Dedifferentiated amniotic fluid mesenchymal stem cell (primary cell): ENCODE measurements around the gene IGFBP3.

ENCODE experiments used
- DNase-seq: peaks from one replicate; pipeline ENCODE4 v3.0.0-alpha.2; 2016; ENCODE audit errors: extremely low spot score

The IGFBP3 gene

GRCh38 chr7:45922810-45923209 lies 1.7 kb upstream of the IGFBP3 start:
- no peak for DNase-seq

GRCh38 chr7:45921699-45922519 lies 837 bp upstream of the IGFBP3 start:
- peak; percentile 65 for DNase-seq

- no peak for DNase-seq
These were observed 268 bp upstream of the IGFBP3 start for GRCh38 chr7:45921381-45921698.

- DNase-seq: no peak
These were observed 1.0 kb downstream of the IGFBP3 start for GRCh38 chr7:45919993-45920459.

- DNase-seq: no peak
These were observed 1.8 kb downstream of the IGFBP3 start for GRCh38 chr7:45919231-45919784.

- DNase-seq: no peak
These were observed 2.5 kb downstream of the IGFBP3 start for GRCh38 chr7:45918556-45918955.

GRCh38 chr7:45917658-45918057 lies 3.4 kb downstream of the IGFBP3 start:
- peak; percentile 70 for DNase-seq

GRCh38 chr7:45917064-45917463 lies 4.0 kb downstream of the IGFBP3 start:
- no peak for DNase-seq

GRCh38 chr7:45915606-45916005 lies 5.5 kb downstream of the IGFBP3 start:
- no peak for DNase-seq

GRCh38 chr7:45914911-45915310 lies 6.2 kb downstream of the IGFBP3 start:
- no peak for DNase-seq

- DNase-seq: no peak
These were observed 8.1 kb downstream of the IGFBP3 start for GRCh38 chr7:45912972-45913371.

GRCh38 chr7:45911311-45911710 lies 9.8 kb downstream of the IGFBP3 start:
- DNase-seq: no peak

GRCh38 chr7:45910855-45911254 lies 10.2 kb downstream of the IGFBP3 start:
- DNase-seq: no peak

GRCh38 chr7:45909561-45909960 lies 11.5 kb downstream of the IGFBP3 start:
- no peak for DNase-seq

GRCh38 chr7:45902820-45903219 lies 18.3 kb downstream of the IGFBP3 start:
- DNase-seq: no peak

GRCh38 chr7:45901566-45901965 lies 19.5 kb downstream of the IGFBP3 start:
- no peak for DNase-seq

GRCh38 chr7:45898222-45898621 lies 22.9 kb downstream of the IGFBP3 start:
- no peak for DNase-seq

- peak; percentile 35 for DNase-seq
These were observed 23.9 kb downstream of the IGFBP3 start for GRCh38 chr7:45897042-45897690.

GRCh38 chr7:45894665-45895062 lies 26.4 kb downstream of the IGFBP3 start:
- DNase-seq: no peak

- DNase-seq: no peak
These were observed 26.9 kb downstream of the IGFBP3 start for GRCh38 chr7:45893996-45894664.

- DNase-seq: no peak
These were observed 27.6 kb downstream of the IGFBP3 start for GRCh38 chr7:45893374-45893995.

- DNase-seq: no peak
These were observed 28.6 kb downstream of the IGFBP3 start for GRCh38 chr7:45892407-45893035.
